ENCODE measurements around the gene ABCC10.

DNA sequence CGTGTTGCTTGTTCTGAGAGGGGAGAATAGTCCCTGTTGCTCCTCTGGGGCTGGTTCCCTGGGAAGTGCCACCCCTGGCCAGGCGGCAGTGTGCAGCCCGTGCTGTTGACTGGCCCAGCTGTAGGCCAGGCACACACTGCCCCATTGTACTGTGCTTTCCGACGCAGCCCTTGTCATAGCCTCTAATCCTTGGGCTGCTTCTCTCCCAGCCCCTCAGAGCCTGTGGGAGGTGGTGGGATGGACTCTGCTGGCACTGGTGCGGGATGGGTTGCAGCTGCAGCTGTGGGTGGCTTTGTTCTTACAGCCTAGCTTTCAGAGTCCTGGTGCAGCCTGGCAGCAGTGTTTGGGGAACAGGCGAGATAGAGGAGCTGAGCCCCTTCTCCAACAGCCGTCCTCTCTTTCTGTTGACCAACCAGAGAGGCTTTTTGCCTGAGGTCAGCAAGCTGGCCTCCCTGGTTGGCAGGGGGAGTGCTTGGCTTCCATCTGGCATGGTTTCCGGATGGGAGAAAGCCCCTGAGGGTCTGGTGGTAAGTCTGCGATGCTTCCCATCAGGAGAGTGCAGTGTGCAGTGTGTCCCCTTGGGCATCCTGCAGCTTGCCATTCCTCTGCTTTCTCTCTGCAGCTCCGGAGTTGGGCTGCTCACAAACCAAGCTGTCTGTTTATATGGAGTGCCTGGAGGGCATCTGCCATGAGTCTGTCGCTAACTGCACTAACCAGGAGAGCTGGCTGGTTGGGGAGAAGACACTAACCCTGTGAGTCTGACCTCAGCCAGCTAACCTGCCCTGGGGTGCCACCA is 62.1 kb downstream of the ABCC10 start:
- TF ChIP-seq, protein P1, sequence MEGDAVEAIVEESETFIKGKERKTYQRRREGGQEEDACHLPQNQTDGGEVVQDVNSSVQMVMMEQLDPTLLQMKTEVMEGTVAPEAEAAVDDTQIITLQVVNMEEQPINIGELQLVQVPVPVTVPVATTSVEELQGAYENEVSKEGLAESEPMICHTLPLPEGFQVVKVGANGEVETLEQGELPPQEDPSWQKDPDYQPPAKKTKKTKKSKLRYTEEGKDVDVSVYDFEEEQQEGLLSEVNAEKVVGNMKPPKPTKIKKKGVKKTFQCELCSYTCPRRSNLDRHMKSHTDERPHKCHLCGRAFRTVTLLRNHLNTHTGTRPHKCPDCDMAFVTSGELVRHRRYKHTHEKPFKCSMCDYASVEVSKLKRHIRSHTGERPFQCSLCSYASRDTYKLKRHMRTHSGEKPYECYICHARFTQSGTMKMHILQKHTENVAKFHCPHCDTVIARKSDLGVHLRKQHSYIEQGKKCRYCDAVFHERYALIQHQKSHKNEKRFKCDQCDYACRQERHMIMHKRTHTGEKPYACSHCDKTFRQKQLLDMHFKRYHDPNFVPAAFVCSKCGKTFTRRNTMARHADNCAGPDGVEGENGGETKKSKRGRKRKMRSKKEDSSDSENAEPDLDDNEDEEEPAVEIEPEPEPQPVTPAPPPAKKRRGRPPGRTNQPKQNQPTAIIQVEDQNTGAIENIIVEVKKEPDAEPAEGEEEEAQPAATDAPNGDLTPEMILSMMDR (IDR thresholded peaks at IDR 0.05; ENCODE audit: low read length) = no peak
- no peak for TF ChIP-seq EZH2 (IDR thresholded peaks at IDR 0.05; ENCODE audit: borderline replicate concordance, low read length)

Data from OCI-LY1 (cell line).